WERI-Rb-1 (cell line): Measurements from ENCODE around the gene BANF2.
"Not testable (repeated sequence)": the region's sequence is repeated elsewhere in the genome, so short reads cannot be mapped to it uniquely, and the experiment has no call there.

Experiments used
- DNase-seq: peaks from one replicate; pipeline ENCODE4 v3.0.0-alpha.2; 2020
- H3K27ac ChIP-seq: fragments of 250-450 bp; sonication (Bioruptor Pico); 2 replicates; pipeline ENCODE4 v1.5.1; 2020; ENCODE audit warnings: mild to moderate bottlenecking, moderate library complexity
- H3K27me3 ChIP-seq: fragments of 250-450 bp; sonication (Bioruptor Pico); 2 replicates; pipeline ENCODE4 v1.5.1; 2021; ENCODE audit warnings: mild to moderate bottlenecking, low read depth, moderate library complexity; ENCODE audit not compliant: insufficient read depth, severe bottlenecking
- H3K36me3 ChIP-seq: fragments of 250-450 bp; sonication (Bioruptor Pico); 2 replicates; pipeline ENCODE4 v1.5.1; 2020; ENCODE audit warnings: mild to moderate bottlenecking, moderate library complexity
- H3K4me3 ChIP-seq: 2 replicates; pipeline ENCODE4 v1.5.1; 2011; ENCODE audit warnings: low read depth, mild to moderate bottlenecking, control low read depth, low read length
- H3K9me3 ChIP-seq: fragments of 250-450 bp; sonication (Bioruptor Pico); 2 replicates; pipeline ENCODE4 v1.5.1; 2021; ENCODE audit warnings: mild to moderate bottlenecking, moderate library complexity; ENCODE audit not compliant: severe bottlenecking
- CTCF ChIP-seq: IDR thresholded peaks from 2 replicates; pipeline ENCODE4 v1.5.1; 2011; ENCODE audit warnings: low read depth, mild to moderate bottlenecking, control low read depth, inconsistent platforms, low read length

The BANF2 gene

GRCh38 chr20:17762873-17763557, 63.2 kb downstream of the BANF2 start:
- no peak overlapping the region for H3K27ac ChIP-seq
- no peak for TF ChIP-seq CTCF
- peaks cover 4% of the 10 kb centered on the region for H3K9me3 ChIP-seq
- H3K4me3 ChIP-seq: no peak overlapping the region
- no peak for DNase-seq
- no peaks in the 10 kb centered on the region for H3K27me3 ChIP-seq
- no peaks in the 10 kb centered on the region for H3K36me3 ChIP-seq

GRCh38 chr20:17765017-17765416, 65.3 kb downstream of the BANF2 start:
- Histone ChIP-seq H3K9me3 (no peaks in the 10 kb centered on the region), H3K27ac (no peak overlapping the region), H3K36me3 (no peaks in the 10 kb centered on the region), H3K4me3 (no peak overlapping the region), H3K27me3 (no peaks in the 10 kb centered on the region)
- DNase-seq: no peak
- TF ChIP-seq CTCF: no peak

GRCh38 chr20:17765584-17765983, 65.8 kb downstream of the BANF2 start:
- no peak for DNase-seq
- Histone ChIP-seq H3K36me3 (no peaks in the 10 kb centered on the region), H3K27ac (no peak overlapping the region), H3K9me3 (no peaks in the 10 kb centered on the region), H3K27me3 (no peaks in the 10 kb centered on the region), H3K4me3 (no peak overlapping the region)
- no peak for TF ChIP-seq CTCF

- TF ChIP-seq CTCF: no peak
- no peak for DNase-seq
- Histone ChIP-seq H3K9me3 (no peaks in the 10 kb centered on the region), H3K27ac (no peak overlapping the region), H3K36me3 (no peaks in the 10 kb centered on the region), H3K4me3 (no peak overlapping the region), H3K27me3 (no peaks in the 10 kb centered on the region)
Measured at GRCh38 chr20:17766226-17766625, 66.5 kb downstream of the BANF2 start.

GRCh38 chr20:17767624-17768023, 67.9 kb downstream of the BANF2 start:
- H3K9me3 ChIP-seq: no peaks in the 10 kb centered on the region
- TF ChIP-seq CTCF: no peak
- H3K27me3 ChIP-seq: no peaks in the 10 kb centered on the region
- H3K36me3 ChIP-seq: no peaks in the 10 kb centered on the region
- no peak for DNase-seq
- no peak overlapping the region for H3K4me3 ChIP-seq
- no peak overlapping the region for H3K27ac ChIP-seq

- H3K36me3 ChIP-seq: no peaks in the 10 kb centered on the region
- no peaks in the 10 kb centered on the region for H3K9me3 ChIP-seq
- no peak for DNase-seq
- no peak overlapping the region for H3K4me3 ChIP-seq
- no peaks in the 10 kb centered on the region for H3K27me3 ChIP-seq
- no peak for TF ChIP-seq CTCF
- H3K27ac ChIP-seq: no peak overlapping the region
Measured at GRCh38 chr20:17768271-17768670, 68.5 kb downstream of the BANF2 start.

GRCh38 chr20:17769716-17770115, 70.0 kb downstream of the BANF2 start:
- H3K36me3 ChIP-seq, H3K27ac ChIP-seq, DNase-seq, H3K27me3 ChIP-seq, H3K4me3 ChIP-seq, H3K9me3 ChIP-seq: not testable (repeated sequence)
